EH (cell line): ENCODE data around the gene ZNF112.
A peak's percentile ranks its signal among the peaks of the same experiment; 100 is the strongest.
"Not testable (repeated sequence)": the region's sequence is repeated elsewhere in the genome, so short reads cannot be mapped to it uniquely, and the experiment has no call there.

Experiments
- DNase-seq: peaks from one replicate; pipeline ENCODE4 v3.0.0-alpha.2; 2015; ENCODE audit warnings: low read depth

Gene ZNF112

DNA sequence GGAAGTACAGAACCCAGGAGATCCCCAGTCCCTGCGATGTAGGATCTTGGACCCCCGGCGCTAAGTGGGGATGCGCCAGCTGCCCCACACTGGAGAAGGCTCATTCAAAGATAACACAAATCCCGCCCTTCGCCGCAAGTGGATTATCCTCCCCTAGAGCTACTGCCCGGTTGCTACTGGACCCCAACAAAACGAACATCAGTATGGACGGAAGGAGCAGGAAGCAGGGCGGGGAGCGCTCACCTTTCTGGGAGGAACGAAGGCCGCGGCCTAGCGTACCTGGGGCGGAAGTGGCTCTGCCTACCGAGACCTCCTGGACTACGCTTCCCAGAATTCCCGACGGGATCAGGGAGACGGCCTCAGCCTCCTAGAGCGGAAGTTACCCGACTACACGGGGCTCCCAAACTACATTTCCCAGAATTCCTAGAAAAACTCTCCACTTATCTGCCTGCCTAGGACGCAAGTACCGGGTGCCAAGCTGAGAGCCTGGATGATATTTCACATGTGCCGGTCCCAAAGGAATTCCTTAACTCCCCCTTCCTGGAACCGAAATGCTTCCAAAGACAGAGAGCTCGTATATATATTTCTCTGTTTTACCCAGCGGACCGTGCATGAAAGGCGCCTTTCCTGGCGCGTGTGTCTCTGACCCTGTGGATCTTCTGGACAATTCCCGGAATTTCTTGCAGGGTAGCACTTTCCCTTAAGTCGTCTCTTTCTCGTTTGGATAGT, at the start of gene ZNF112:
TSS of gene ZNF112 (minus strand) at position 298 of the 729 bp plus-strand sequence. CDS start 16,141 bp downstream, outside the sequence.
- DNase-seq, result peak; percentile 94

DNA sequence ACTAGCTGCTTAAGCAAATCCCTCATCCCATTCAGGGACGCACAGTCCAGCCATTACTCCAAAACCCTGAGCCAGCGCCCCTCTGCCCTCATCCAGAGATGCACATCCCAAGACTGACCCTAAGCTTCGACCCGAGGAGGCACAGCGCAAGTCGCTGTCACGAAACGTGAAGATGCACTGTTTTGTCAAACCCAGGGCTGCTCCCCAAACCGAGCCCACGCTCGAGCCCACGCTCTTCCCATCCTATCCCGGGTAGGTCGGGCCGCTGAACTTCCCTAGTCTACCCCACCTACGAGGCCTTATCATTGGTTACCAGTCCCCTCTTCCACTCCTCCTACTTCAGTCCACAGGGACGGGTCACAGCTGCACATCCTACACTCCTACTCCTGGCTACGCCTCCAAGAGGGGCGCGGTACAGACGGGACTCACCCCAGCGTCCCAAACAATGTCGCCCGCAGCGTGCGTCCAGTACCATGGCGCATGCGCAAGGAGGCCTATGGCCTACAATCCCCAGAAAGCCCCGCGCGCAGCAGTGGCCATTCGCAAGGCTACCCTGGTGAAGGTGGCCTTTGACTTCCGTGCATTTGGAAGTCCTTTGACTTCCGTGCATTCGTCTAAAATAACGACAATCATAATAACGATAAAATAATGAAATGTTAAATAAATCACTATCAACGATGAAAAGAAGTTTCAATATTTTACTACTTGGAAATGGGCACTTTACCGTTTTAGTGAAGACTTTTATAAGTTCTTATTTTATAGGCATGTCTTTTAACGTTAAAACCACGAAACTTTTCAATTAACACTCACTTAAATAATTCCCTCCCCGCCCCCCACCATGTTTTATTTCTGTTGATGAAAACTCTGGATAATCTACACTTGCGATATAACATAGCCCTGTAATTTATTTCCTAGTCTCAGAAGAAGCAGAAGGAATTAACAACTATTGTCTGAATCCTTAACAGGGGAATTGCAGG, 44.9 kb upstream of the ZNF112 start, which contains the start of gene ZNF285:
TSS of gene ZNF285 (minus strand) at position 470 of the 977 bp plus-strand sequence. CDS start 4,395 bp downstream, outside the sequence.
- peak; percentile 97 for DNase-seq

DNA sequence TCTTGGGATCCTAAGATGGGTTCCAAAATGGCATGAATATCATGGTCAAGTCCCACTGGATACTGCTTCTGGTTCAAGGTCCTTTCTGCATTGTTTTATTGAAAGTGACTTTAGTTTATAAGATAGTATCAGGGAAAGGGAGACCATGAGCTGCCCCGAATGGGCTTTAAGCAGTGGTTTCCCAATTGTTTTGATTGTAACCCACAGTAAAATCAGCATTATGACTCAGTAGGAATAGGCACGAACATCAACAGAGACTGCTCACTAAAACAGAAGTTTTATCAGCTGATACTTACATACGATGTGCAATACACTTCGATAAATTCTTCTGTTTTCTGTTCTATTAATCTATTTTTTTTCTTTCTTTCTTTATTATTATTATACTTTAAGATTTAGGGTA, 32.8 kb upstream of the ZNF112 start:
- DNase-seq, result peak; percentile 29

DNA sequence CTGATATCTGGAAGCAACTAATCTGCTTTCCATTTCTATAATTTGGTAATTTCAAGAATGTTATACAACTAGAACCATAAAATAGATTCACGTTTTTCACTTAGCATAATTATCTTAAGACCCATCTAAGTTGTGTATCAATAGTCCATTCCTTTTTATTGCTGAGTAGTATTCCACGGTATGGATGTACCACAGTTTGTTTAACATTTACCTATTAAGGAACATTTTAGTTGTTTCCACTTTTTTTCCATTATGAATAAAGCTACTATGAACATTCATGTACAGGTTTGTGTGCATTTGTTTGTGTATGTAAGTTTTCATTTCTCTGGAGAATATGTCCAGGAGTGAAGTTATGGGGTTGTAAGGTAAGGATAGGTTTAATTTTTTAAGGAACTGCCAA, 18.3 kb upstream of the ZNF112 start:
- no peak for DNase-seq

GRCh38 chr19:44371815-44372480, 15.5 kb upstream of the ZNF112 start:
- DNase-seq, result no peak

GRCh38 chr19:44367024-44367423, 10.5 kb upstream of the ZNF112 start:
- DNase-seq, result peak; percentile 32

GRCh38 chr19:44346556-44346955, 9.9 kb downstream of the ZNF112 start:
- no peak for DNase-seq

DNA sequence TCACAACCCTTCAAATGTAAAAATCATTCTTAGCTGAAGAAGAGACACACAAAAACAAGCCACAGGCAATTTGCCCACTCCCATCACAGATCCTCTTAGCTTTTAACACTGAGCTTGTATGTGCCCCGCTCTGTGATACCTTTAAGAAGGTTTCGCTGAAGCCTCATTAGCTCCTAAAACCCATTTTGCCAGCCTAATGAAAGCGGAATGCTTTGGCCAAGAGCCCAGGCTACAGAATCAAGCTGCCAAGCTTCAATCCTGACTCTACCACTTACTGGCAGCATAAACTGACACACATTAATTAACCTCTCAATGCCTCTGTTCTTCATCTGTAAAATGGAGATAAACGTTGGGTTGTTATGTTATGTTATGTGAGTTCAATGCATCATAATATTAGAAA, 10.5 kb downstream of the ZNF112 start:
- DNase-seq, result no peak

GRCh38 chr19:44344255-44344654, 12.2 kb downstream of the ZNF112 start:
- DNase-seq, result no peak

- no peak for DNase-seq
Observed at GRCh38 chr19:44341794-44342193, 14.7 kb downstream of the ZNF112 start.

GRCh38 chr19:44334639-44335038, 21.8 kb downstream of the ZNF112 start:
- DNase-seq, result not testable (repeated sequence)

GRCh38 chr19:44332145-44332544, 24.3 kb downstream of the ZNF112 start:
- DNase-seq, result no peak

GRCh38 chr19:44315883-44316282, 40.6 kb downstream of the ZNF112 start:
- no peak for DNase-seq

DNA sequence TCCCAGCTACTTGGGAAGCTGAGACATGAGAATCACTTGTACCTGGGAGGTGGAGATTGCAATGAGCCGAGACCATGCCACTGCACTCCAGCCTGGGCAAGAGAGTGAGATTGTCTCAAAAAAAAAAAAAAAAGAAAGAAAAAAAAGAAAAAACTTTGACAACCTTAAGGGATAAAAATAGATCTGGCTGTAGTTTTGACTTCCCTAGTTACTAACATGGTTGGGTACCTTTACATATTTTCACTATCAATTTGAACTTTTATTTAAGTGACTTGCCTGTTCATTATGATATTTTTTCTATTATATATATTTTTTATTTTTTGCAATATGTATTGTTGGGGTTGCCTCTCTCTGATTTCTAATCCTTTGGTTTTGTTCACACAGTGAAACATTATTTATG, 43.2 kb downstream of the ZNF112 start:
- DNase-seq, result no peak

DNA sequence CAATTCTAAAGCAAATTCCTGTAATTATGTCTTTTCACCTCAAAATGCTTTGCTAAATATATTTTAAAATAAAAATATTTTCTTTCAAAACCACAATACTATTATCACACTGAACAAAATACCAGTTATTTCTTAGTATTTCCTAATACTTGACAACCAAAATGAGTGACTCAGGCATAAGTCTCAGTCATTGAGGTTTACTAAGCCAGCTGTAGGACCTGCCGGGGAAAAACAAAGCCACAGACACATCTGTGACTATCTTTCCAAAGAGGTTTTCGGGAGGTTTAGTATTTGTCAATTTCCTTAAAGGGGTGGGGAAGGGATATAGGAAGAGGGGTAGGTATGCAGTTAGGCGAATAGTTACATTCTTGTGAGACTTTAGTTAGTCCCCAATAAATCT, 48.5 kb downstream of the ZNF112 start:
- no peak for DNase-seq

DNA sequence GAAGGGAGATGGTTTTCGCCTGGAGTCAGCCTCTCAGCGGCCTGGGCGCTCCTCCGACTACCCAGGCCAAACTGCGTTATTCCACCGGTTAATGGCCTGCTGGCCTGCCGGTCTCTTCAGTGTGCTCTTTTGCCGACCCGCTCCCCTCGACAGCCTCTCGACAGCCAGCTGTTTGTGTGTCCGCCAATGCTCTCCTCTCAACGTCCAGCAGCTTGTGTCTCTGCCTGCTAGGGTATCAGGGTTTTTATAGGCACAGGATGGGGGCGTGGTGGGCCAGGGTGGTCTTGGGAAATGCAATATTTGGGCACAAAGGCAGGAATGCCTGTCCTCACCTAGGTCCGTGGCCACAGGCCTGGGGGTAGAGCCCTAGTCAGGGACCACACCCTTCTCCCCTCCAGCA, 50.2 kb downstream of the ZNF112 start:
- no peak for DNase-seq

DNA sequence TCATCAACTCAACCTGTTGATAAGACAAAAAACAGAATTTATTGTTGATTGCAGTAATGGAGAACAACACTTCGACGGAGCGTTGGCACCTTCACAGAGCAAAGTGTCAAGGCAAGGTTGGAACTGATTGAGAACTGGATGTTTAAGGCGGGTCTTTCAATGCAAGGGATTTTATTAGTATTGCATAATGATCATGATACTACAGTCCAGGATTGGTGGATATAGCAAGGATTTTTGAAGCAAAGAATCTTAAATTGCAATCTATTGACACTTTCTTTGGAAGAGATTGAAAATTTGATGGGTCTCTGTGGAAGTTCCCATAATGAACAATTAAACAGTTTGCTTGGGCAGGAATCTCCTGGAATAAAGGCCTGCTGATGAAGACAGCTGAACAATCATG, 51.0 kb downstream of the ZNF112 start:
- no peak for DNase-seq

- peak; percentile 99 for DNase-seq
Observed at GRCh38 chr19:44304659-44305193, 51.8 kb downstream of the ZNF112 start, which contains the start of gene ZNF235. Gene ZNF235 (minus strand): TSS chr19:44305025. CDS start chr19:44303404, 1,621 bp downstream.

DNA sequence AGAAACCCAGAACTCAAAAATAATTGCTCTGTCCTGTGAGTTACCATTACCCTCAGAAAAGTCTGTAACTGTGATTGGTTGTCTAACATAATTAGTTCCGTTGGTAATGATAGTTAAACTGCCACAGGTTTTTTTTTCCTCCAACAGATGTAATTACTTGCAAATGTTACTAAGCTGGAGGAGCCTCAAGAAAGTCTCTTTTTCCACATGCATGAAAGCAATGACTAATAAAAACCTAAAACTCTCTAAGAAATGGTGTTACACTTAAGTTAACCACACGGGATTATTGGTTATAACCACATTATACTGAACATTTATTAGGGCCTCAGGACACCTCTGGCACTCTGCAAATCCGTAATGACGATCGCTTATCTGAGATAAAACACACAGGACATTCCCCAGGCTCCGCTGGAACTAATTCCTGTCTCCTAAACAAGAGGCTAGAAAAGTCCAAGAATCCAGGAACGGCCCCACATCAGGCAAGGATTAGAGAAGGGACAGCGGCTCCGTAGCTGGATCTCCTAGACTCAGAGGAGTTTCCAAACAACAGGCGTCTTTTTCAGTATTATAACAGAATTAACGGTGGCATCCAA, 52.4 kb downstream of the ZNF112 start:
- peak; percentile 64 for DNase-seq

- DNase-seq, result no peak
Observed at GRCh38 chr19:44303320-44303719, 53.2 kb downstream of the ZNF112 start.

DNA sequence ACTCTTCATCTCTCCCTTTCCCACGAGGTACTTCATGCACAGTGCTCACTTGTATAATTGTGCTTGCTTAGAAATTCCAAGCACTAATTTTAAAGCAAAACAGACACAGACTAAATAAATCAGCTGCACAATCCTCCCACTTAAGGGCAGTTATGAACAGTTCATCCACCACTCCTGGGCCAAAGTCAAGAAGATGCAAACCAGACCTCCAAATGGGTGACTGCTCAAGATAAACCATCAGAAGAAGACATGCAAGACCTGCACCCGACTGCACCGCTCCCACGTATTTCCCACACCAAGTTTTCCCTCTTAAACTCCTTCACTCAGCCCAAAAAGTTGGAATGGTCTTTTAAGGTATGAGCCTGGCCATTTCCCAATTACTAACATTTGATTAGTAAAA, 71.5 kb downstream of the ZNF112 start:
- no peak for DNase-seq
